Measurements from ENCODE around the gene CIB4. TPM values are rescaled to one million over a fixed set of nuclear protein-coding genes. Genes with fewer than 3 reads are reported as not detected.

CIB4 gene
- total and polyA plus RNA-seq, 2 of the 13 experiments (the other 11 are each of a cell fraction or from before 2014, with no cell fraction given): not detected

DNA sequence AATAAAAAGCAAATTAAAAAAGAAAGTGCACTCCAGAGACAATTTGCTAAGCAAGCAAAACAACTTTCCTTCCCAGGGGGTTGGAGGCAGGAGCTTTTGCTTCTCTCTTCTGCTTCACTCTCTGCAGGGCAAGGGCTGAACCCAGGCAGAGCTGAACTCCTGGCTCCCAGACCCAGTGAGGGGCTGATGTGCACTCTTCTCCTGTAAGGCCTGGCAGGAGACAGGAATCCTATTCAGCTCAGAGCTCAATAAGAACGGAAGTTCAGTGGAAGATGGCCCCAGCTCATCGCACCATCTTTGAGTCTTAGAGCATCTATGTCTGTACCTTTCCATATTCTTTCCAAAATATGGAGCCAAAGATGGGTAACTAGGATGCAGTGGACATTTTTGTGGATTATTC, 29.1 kb downstream of the CIB4 start:
- BruUV-seq (replicated peaks): no TSS peak
- Histone ChIP-seq H3K27me3 (ENCODE audit: control insufficient read depth in 1 of 2, insufficient read depth in 2 of 2, low read length in 2 of 2) (peaks cover 2 to 65% of the 10 kb centered on the region in 2 experiments), H3K4me3 (replicated peaks in 1 of 3; ENCODE audit: insufficient read depth in 1 of 3, low read depth in 2 of 3, low read length in 3 of 3) (no peak overlapping the region), H4K20me1 (ENCODE audit: insufficient read depth, low read length) (no peaks in the 10 kb centered on the region), H3K4me1 (ENCODE audit: insufficient read depth, low read length) (peaks cover 34% of the 10 kb centered on the region), H3K9me3 (ENCODE audit: low read length) (no peaks in the 10 kb centered on the region), H3K36me3 (replicated peaks in 1 of 2; ENCODE audit: control insufficient read depth in 1 of 2, insufficient read depth in 2 of 2, low read length in 2 of 2) (no peaks in the 10 kb centered on the region), H3K27ac (ENCODE audit: extremely low read length, insufficient read depth, low read length) (no peak overlapping the region), H2AFZ (ENCODE audit: low read length) (no peak overlapping the region), H3K79me2 (ENCODE audit: insufficient read depth, low read length) (no peaks in the 10 kb centered on the region), H3K4me2 (ENCODE audit: low read depth, low read length) (no peak overlapping the region), H3K9ac (ENCODE audit: insufficient read depth, low read depth, low read length) (no peak overlapping the region)
- DNase-seq (ENCODE audit: low spot score) (no peak), ATAC-seq (no peak), FAIRE-seq (no peak)
- ChIA-PET POLR2A (no interaction called here), CTCF (ENCODE audit: low intra/inter-chr PET ratio, low total read pairs) (no interaction called here)
- no peak for TF ChIP-seq ZNF253 (CRISPR knock-in tag; IDR thresholded peaks at IDR 0.05; ENCODE audit: borderline replicate concordance)
- TF ChIP-seq TRAFD1 (CRISPR knock-in tag; IDR thresholded peaks at IDR 0.05; ENCODE audit: borderline replicate concordance): no peak
- TF ChIP-seq MAFK (conservative IDR thresholded peaks at IDR 0.05 in 1 of 2, IDR thresholded peaks at IDR 0.05 in 1 of 2; ENCODE audit: low read length in 2 of 2): peak in 1 of 2 experiments; percentile 19; a peak in 1 of 4 replicates
- no peak for TF ChIP-seq ARHGAP35 (CRISPR knock-in tag; IDR thresholded peaks at IDR 0.05; ENCODE audit: borderline replicate concordance)
- 69% methylated on average over 2 of the region's 2 CpGs for WGBS (ENCODE audit: low lambda C conversion rate)
- intact Hi-C loops (cut with micrococcal nuclease; ENCODE audit: unreplicated experiment): no loop called here
- in situ Hi-C loops (cut with HindIII; ENCODE audit: extremely low pct_ligation_motif_present, low pct_unique_long_range_greater_than_20kb): loop anchor here (5.0 kb wide), 1 partner anchor 130 kb away; no protein-coding TSS in a partner anchor

DNA sequence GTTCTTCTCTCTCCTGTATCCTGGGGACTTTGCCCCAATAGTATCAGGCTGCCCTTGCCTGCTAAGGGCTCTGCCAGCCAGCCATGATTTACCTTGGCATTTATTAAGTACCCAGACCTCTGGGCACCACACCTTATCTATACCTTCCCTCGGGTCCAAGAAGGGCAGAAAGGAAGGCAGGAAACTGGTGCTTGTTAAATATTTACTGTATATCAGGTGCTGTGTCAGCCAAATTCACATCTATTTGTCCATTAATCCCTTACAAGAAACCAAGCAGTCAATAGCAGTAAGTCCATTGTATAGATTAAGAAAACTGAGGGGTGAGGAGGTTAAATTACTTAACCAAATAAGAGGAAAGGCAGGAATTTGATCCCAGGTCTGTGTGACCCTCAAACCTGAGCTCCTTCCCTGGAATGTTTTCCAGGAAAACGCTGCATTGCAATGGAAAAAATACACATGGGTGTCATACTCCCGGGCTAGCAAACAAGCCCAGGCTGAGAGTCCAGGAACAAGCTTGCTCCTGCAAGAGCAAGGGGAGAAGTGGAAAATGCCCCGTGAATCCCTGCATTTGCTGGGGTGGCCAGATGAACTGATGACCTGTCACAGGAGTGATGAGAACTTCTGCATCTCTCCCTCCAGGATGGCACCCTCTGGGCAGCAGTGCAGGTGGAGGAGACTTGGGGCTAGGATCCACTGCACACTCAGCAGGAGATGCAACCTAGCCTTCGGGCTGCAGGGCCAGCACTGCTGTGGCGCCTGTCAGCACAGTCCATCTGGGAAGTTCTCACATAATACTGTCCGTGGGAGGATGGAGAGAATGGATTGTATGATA, 30.4 kb downstream of the CIB4 start:
- Histone ChIP-seq H3K79me2 (ENCODE audit: insufficient read depth, low read length) (no peaks in the 10 kb centered on the region), H4K20me1 (ENCODE audit: insufficient read depth, low read length) (no peaks in the 10 kb centered on the region), H3K27ac (ENCODE audit: extremely low read length, insufficient read depth, low read length) (no peak overlapping the region), H3K4me3 (replicated peaks in 1 of 3; ENCODE audit: insufficient read depth in 1 of 3, low read depth in 2 of 3, low read length in 3 of 3) (no peak overlapping the region), H2AFZ (ENCODE audit: low read length) (no peak overlapping the region), H3K9ac (ENCODE audit: insufficient read depth, low read depth, low read length) (no peak overlapping the region), H3K36me3 (replicated peaks in 1 of 2; ENCODE audit: control insufficient read depth in 1 of 2, insufficient read depth in 2 of 2, low read length in 2 of 2) (no peaks in the 10 kb centered on the region), H3K4me2 (ENCODE audit: low read depth, low read length) (peak overlapping the region; percentile 43), H3K9me3 (ENCODE audit: low read length) (no peaks in the 10 kb centered on the region), H3K27me3 (ENCODE audit: control insufficient read depth in 1 of 2, insufficient read depth in 2 of 2, low read length in 2 of 2) (peaks cover 2 to 57% of the 10 kb centered on the region in 2 experiments; a peak in 4 of 5 replicates), H3K4me1 (ENCODE audit: insufficient read depth, low read length) (peaks cover 23% of the 10 kb centered on the region)
- ChIA-PET POLR2A (no interaction called here), CTCF (ENCODE audit: low intra/inter-chr PET ratio, low total read pairs) (no interaction called here)
- no peak for FAIRE-seq
- 13% methylated on average over 7 of the region's 7 CpGs for WGBS (ENCODE audit: low lambda C conversion rate)
- in situ Hi-C loops (cut with HindIII; ENCODE audit: extremely low pct_ligation_motif_present, low pct_unique_long_range_greater_than_20kb): loop anchor here (5.0 kb wide), 1 partner anchor 132 kb away; no protein-coding TSS in a partner anchor
- peak; percentile 36 for DNase-seq (ENCODE audit: low spot score)
- intact Hi-C loops (cut with micrococcal nuclease; ENCODE audit: unreplicated experiment): no loop called here
- no TSS peak for BruUV-seq (replicated peaks)
- peak; percentile 36 for ATAC-seq
- TF ChIP-seq MAFF (IDR thresholded peaks at IDR 0.05; ENCODE audit: low read depth, low read length) (peak; percentile 54; the same call in 1 of the 2 replicates), CHD4 (IDR thresholded peaks at IDR 0.05; ENCODE audit: borderline replicate concordance, low read length) (0 out of 2 replicates have a peak, but pooled peaks have one; percentile 43), SP5 (CRISPR knock-in tag; IDR thresholded peaks at IDR 0.05; ENCODE audit: borderline replicate concordance, low read depth) (no peak), MEIS1 (CRISPR knock-in tag; IDR thresholded peaks at IDR 0.05; ENCODE audit: borderline replicate concordance) (0 out of 2 replicates have a peak, but pooled peaks have one; percentile 32), HDAC1 (CRISPR knock-in tag; IDR thresholded peaks at IDR 0.05) (0 out of 2 replicates have a peak, but pooled peaks have one; percentile 22), CREM (IDR thresholded peaks at IDR 0.05) (no peak), CREM (CRISPR knock-in tag; IDR thresholded peaks at IDR 0.05) (no peak), BCL6 (CRISPR knock-in tag; IDR thresholded peaks at IDR 0.05) (peak; percentile 88), RFXAP (CRISPR knock-in tag; IDR thresholded peaks at IDR 0.05; ENCODE audit: borderline replicate concordance) (no peak), ZNF629 (CRISPR knock-in tag; conservative IDR thresholded peaks at IDR 0.05) (peak; percentile 85), ETV6 (CRISPR knock-in tag; conservative IDR thresholded peaks at IDR 0.05) (no peak), NR2F6 (IDR thresholded peaks at IDR 0.05) (0 out of 2 replicates have a peak, but pooled peaks have one; percentile 28), NR2F6 (CRISPR knock-in tag; IDR thresholded peaks at IDR 0.05) (no peak), ZNF878 (CRISPR knock-in tag; IDR thresholded peaks at IDR 0.05) (no peak)

All from HepG2 (cell line).